ENCODE data around the gene EHBP1L1. TPM values are rescaled to one million over a fixed set of nuclear protein-coding genes. Genes with fewer than 3 reads are reported as not detected.

The EHBP1L1 gene
- total and polyA plus RNA-seq, 2 of the 8 experiments (the other 6 are each of a cell fraction or from before 2014, with no cell fraction given) = 4.3 to 6.6 TPM

DNA sequence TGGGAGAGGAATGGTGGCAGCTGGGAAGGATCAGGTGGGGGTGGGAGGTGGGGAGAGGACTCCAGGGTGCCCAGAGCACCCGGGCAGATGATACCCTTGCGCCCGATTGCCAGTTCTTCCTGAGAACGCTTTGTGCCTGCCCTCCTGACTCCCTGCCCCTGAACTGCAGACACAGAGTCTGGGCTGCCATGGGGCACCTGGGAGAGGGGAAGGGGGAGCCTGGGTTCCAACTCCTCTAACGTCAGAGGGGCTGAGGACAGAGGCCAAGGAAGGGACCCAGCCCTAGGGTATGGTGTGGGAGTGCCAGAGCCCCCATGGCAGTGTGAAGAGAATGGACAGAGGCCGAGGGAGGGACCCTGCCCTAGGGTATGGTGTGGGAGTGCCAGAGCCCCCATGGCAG, 20.7 kb downstream of the EHBP1L1 start (continued):
- TF ChIP-seq, protein P1, sequence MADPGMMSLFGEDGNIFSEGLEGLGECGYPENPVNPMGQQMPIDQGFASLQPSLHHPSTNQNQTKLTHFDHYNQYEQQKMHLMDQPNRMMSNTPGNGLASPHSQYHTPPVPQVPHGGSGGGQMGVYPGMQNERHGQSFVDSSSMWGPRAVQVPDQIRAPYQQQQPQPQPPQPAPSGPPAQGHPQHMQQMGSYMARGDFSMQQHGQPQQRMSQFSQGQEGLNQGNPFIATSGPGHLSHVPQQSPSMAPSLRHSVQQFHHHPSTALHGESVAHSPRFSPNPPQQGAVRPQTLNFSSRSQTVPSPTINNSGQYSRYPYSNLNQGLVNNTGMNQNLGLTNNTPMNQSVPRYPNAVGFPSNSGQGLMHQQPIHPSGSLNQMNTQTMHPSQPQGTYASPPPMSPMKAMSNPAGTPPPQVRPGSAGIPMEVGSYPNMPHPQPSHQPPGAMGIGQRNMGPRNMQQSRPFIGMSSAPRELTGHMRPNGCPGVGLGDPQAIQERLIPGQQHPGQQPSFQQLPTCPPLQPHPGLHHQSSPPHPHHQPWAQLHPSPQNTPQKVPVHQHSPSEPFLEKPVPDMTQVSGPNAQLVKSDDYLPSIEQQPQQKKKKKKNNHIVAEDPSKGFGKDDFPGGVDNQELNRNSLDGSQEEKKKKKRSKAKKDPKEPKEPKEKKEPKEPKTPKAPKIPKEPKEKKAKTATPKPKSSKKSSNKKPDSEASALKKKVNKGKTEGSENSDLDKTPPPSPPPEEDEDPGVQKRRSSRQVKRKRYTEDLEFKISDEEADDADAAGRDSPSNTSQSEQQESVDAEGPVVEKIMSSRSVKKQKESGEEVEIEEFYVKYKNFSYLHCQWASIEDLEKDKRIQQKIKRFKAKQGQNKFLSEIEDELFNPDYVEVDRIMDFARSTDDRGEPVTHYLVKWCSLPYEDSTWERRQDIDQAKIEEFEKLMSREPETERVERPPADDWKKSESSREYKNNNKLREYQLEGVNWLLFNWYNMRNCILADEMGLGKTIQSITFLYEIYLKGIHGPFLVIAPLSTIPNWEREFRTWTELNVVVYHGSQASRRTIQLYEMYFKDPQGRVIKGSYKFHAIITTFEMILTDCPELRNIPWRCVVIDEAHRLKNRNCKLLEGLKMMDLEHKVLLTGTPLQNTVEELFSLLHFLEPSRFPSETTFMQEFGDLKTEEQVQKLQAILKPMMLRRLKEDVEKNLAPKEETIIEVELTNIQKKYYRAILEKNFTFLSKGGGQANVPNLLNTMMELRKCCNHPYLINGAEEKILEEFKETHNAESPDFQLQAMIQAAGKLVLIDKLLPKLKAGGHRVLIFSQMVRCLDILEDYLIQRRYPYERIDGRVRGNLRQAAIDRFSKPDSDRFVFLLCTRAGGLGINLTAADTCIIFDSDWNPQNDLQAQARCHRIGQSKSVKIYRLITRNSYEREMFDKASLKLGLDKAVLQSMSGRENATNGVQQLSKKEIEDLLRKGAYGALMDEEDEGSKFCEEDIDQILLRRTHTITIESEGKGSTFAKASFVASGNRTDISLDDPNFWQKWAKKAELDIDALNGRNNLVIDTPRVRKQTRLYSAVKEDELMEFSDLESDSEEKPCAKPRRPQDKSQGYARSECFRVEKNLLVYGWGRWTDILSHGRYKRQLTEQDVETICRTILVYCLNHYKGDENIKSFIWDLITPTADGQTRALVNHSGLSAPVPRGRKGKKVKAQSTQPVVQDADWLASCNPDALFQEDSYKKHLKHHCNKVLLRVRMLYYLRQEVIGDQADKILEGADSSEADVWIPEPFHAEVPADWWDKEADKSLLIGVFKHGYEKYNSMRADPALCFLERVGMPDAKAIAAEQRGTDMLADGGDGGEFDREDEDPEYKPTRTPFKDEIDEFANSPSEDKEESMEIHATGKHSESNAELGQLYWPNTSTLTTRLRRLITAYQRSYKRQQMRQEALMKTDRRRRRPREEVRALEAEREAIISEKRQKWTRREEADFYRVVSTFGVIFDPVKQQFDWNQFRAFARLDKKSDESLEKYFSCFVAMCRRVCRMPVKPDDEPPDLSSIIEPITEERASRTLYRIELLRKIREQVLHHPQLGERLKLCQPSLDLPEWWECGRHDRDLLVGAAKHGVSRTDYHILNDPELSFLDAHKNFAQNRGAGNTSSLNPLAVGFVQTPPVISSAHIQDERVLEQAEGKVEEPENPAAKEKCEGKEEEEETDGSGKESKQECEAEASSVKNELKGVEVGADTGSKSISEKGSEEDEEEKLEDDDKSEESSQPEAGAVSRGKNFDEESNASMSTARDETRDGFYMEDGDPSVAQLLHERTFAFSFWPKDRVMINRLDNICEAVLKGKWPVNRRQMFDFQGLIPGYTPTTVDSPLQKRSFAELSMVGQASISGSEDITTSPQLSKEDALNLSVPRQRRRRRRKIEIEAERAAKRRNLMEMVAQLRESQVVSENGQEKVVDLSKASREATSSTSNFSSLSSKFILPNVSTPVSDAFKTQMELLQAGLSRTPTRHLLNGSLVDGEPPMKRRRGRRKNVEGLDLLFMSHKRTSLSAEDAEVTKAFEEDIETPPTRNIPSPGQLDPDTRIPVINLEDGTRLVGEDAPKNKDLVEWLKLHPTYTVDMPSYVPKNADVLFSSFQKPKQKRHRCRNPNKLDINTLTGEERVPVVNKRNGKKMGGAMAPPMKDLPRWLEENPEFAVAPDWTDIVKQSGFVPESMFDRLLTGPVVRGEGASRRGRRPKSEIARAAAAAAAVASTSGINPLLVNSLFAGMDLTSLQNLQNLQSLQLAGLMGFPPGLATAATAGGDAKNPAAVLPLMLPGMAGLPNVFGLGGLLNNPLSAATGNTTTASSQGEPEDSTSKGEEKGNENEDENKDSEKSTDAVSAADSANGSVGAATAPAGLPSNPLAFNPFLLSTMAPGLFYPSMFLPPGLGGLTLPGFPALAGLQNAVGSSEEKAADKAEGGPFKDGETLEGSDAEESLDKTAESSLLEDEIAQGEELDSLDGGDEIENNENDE (IDR thresholded peaks at IDR 0.05; ENCODE audit: insufficient replicate concordance, low read length) = no peak
- TF ChIP-seq RAD21 (IDR thresholded peaks at IDR 0.05 in 1 of 2, conservative IDR thresholded peaks at IDR 0.05 in 1 of 2; ENCODE audit: low read depth in 2 of 2, low read length in 2 of 2) (no peak), POLR2A (IDR thresholded peaks at IDR 0.05; ENCODE audit: control extremely low read depth in 1 of 2, low read depth in 2 of 2, low read length in 2 of 2) (no peak), POLR2AphosphoS5 (IDR thresholded peaks at IDR 0.05; ENCODE audit: low read depth, low read length) (no peak), MAFK (IDR thresholded peaks at IDR 0.05; ENCODE audit: low read depth, low read length) (no peak), TEAD4 (IDR thresholded peaks at IDR 0.05; ENCODE audit: low read depth, low read length) (no peak), SP2 (IDR thresholded peaks at IDR 0.05; ENCODE audit: low read length) (no peak), GTF2F1 (IDR thresholded peaks at IDR 0.05; ENCODE audit: borderline replicate concordance, low read depth, low read length) (no peak), BACH1 (IDR thresholded peaks at IDR 0.05; ENCODE audit: low read length) (no peak), GABPA (IDR thresholded peaks at IDR 0.05; ENCODE audit: borderline replicate concordance, insufficient read depth, low read length) (no peak), SAP30 (IDR thresholded peaks at IDR 0.05; ENCODE audit: insufficient read depth, insufficient replicate concordance, low read length) (no peak)
- TF ChIP-seq, protein P2, sequence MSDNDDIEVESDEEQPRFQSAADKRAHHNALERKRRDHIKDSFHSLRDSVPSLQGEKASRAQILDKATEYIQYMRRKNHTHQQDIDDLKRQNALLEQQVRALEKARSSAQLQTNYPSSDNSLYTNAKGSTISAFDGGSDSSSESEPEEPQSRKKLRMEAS (IDR thresholded peaks at IDR 0.05) = no peak
